NCI-H2227 treated with DMSO at 0.1 percent for 48 hours (cell line): ENCODE data around the gene ZNF385D.

Experiments used
- DNase-seq: peaks from one replicate; lab custom pipeline; 2025; lab: John Stamatoyannopoulos, UW

Gene ZNF385D

GRCh38 chr3:21673393-21673792 lies 77.6 kb downstream of the ZNF385D start:
- no peak for DNase-seq

GRCh38 chr3:21672303-21672702 lies 78.7 kb downstream of the ZNF385D start:
- DNase-seq, result no peak

- DNase-seq, result no peak
These were observed 80.6 kb downstream of the ZNF385D start for GRCh38 chr3:21670386-21670785.

GRCh38 chr3:21668012-21668411 lies 83.0 kb downstream of the ZNF385D start:
- DNase-seq, result no peak

GRCh38 chr3:21665444-21666100 lies 85.4 kb downstream of the ZNF385D start:
- no peak for DNase-seq

- no peak for DNase-seq
These were observed 86.0 kb downstream of the ZNF385D start for GRCh38 chr3:21664996-21665395.

GRCh38 chr3:21662403-21662802 lies 88.6 kb downstream of the ZNF385D start:
- no peak for DNase-seq

GRCh38 chr3:21654662-21655061 lies 96.3 kb downstream of the ZNF385D start:
- no peak for DNase-seq

- no peak for DNase-seq
These were observed 96.8 kb downstream of the ZNF385D start for GRCh38 chr3:21654241-21654640.

GRCh38 chr3:21649519-21649918 lies 101.5 kb downstream of the ZNF385D start:
- no peak for DNase-seq

- DNase-seq, result no peak
These were observed 103.0 kb downstream of the ZNF385D start for GRCh38 chr3:21647961-21648360.

- DNase-seq, result no peak
These were observed 105.7 kb downstream of the ZNF385D start for GRCh38 chr3:21645121-21645897.

- DNase-seq, result no peak
These were observed 106.7 kb downstream of the ZNF385D start for GRCh38 chr3:21644268-21644667.

GRCh38 chr3:21643752-21644151 lies 107.3 kb downstream of the ZNF385D start:
- no peak for DNase-seq

- DNase-seq, result no peak
These were observed 108.6 kb downstream of the ZNF385D start for GRCh38 chr3:21642433-21642832.

- DNase-seq, result no peak
These were observed 109.1 kb downstream of the ZNF385D start for GRCh38 chr3:21641959-21642358.

GRCh38 chr3:21638488-21638887 lies 112.5 kb downstream of the ZNF385D start:
- no peak for DNase-seq

GRCh38 chr3:21634112-21634511 lies 116.9 kb downstream of the ZNF385D start:
- no peak for DNase-seq

- DNase-seq, result no peak
These were observed 126.5 kb downstream of the ZNF385D start for GRCh38 chr3:21624524-21624923.

- DNase-seq, result no peak
These were observed 129.8 kb downstream of the ZNF385D start for GRCh38 chr3:21621181-21621651.

GRCh38 chr3:21620511-21621155 lies 130.4 kb downstream of the ZNF385D start:
- no peak for DNase-seq

GRCh38 chr3:21618695-21619094 lies 132.3 kb downstream of the ZNF385D start:
- no peak for DNase-seq
